ENCODE results near the gene CYSTM1. TPM values are rescaled to one million over a fixed set of nuclear protein-coding genes. Genes with fewer than 3 reads are reported as not detected.

The CYSTM1 gene
- total RNA-seq, 1 donor from 2014 or later = 3.1 TPM

DNA sequence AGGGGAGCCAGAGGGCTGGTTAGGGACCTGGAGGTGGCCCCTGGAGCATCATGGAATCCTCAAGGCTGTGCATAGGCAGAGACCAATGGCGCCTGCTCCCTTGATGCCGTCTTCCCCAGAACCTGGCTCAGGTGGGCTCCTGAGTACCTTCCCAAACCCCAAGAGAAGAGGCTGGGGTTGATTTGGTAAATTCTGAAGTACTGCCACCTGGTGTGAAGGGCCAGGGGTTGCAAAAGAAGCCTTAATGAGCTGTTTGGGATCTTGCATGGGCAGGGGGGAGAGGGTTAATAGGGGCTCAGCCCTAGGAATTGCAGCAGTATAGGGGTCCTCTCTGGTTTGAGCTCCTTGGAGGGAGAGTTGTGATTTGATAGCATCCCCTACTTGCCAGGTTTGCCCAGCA lies 52.1 kb downstream of the CYSTM1 start:
- Histone ChIP-seq H3K9me3 (ENCODE audit: control insufficient read depth in 3 of 3, low read length in 3 of 3) (no peaks in the 10 kb centered on the region), H3K4me3 (ENCODE audit: low read length in 3 of 3) (no peak overlapping the region), H3K4me1 (ENCODE audit: control insufficient read depth in 3 of 3, insufficient read depth in 3 of 3, low read length in 3 of 3) (peaks cover 51 to 64% (median 54%) of the 10 kb centered on the region in 3 donors), H3K27me3 (ENCODE audit: control insufficient read depth in 3 of 3, insufficient read depth in 3 of 3, low read length in 3 of 3) (no peaks in the 10 kb centered on the region), H3K9ac (ENCODE audit: low read depth in 1 of 3, low read length in 3 of 3) (peak overlapping the region in 2 of 3 donors; percentile 20 to 60), H3K27ac (ENCODE audit: low read depth, low read length) (peak overlapping the region; percentile 55), H3K36me3 (ENCODE audit: control insufficient read depth in 3 of 3, insufficient read depth in 3 of 3, low read length in 3 of 3) (no peaks in the 10 kb centered on the region)

DNA sequence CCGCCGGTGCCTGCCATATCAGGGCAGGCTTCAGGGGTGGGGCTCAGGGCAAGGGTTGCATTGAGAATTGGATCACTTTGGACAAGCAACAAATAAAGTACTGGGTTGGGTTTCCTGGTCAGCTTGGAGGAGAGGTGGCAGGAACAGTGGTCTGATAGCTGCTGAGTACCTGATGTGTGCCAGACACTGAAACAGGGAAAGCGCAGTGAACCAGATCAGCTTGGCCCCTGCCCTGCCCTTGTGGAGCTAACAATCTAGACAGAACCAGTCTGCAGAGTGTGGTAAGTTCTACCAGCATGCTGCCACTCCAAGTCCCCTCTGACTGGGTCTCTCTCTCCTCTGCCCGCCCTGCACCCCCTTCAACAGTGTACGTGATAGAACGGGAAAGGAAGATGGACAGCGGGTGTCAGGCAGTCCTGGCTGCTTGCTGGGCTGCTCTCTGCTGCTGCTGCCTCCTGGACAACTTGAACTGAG lies 53.4 kb downstream of the CYSTM1 start:
- Histone ChIP-seq H3K27ac (ENCODE audit: low read depth, low read length) (peak overlapping the region; percentile 41), H3K27me3 (ENCODE audit: control insufficient read depth in 3 of 3, insufficient read depth in 3 of 3, low read length in 3 of 3) (no peaks in the 10 kb centered on the region), H3K9ac (ENCODE audit: low read depth in 1 of 3, low read length in 3 of 3) (peak overlapping the region; percentile 17 to 69 (median 65)), H3K9me3 (ENCODE audit: control insufficient read depth in 3 of 3, low read length in 3 of 3) (no peaks in the 10 kb centered on the region), H3K4me3 (ENCODE audit: low read length in 3 of 3) (peak overlapping the region; percentile 16 to 23 (median 18)), H3K4me1 (ENCODE audit: control insufficient read depth in 3 of 3, insufficient read depth in 3 of 3, low read length in 3 of 3) (peaks cover 37 to 60% (median 41%) of the 10 kb centered on the region in 3 donors), H3K36me3 (ENCODE audit: control insufficient read depth in 3 of 3, insufficient read depth in 3 of 3, low read length in 3 of 3) (no peaks in the 10 kb centered on the region)

DNA sequence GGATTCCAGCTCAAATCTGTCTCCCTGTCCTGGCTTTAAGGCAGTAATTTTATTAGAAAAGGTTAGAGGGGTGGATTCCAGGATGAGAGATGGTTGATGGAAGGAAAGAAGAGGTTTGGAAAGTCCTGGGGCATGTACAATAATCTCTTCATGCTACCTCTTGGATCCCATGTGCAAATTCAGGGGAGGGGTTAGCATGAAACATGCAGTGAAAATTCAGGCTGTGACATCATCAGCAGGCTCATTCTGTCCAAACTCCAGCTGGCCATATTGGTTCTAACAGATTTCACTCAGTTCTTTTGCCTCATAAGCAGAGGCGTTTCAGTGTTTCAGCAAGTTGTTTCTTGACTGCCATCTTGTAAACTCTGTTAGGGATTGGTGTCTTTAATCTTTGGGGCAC lies 55.4 kb downstream of the CYSTM1 start:
- Histone ChIP-seq H3K4me1 (ENCODE audit: control insufficient read depth in 3 of 3, insufficient read depth in 3 of 3, low read length in 3 of 3) (peaks cover 28 to 46% (median 31%) of the 10 kb centered on the region in 3 donors), H3K9me3 (ENCODE audit: control insufficient read depth in 3 of 3, low read length in 3 of 3) (no peaks in the 10 kb centered on the region), H3K4me3 (ENCODE audit: low read length in 3 of 3) (no peak overlapping the region), H3K27ac (ENCODE audit: low read depth, low read length) (no peak overlapping the region), H3K36me3 (ENCODE audit: control insufficient read depth in 3 of 3, insufficient read depth in 3 of 3, low read length in 3 of 3) (no peaks in the 10 kb centered on the region), H3K27me3 (ENCODE audit: control insufficient read depth in 3 of 3, insufficient read depth in 3 of 3, low read length in 3 of 3) (no peaks in the 10 kb centered on the region), H3K9ac (ENCODE audit: low read depth in 1 of 3, low read length in 3 of 3) (no peak overlapping the region)

DNA sequence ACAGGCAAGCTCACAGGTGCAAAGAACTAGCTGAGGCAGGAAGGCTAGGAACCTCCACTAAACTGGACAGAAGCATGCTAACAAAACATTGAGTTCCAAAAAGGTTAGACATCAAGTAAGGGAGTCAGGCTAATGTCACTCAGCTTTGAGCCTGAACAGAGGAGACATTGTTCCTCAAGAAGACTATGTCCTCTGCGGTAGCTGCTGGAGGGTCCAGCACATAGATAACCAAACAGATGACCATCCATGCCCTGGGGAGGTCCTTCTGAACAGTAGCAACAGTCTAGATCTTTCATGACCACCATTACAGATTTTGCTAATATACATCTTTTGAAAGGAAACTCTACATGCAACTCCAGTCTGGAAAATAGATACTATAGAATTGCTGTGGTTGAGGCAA lies 57.7 kb downstream of the CYSTM1 start:
- Histone ChIP-seq H3K27ac (ENCODE audit: low read depth, low read length) (no peak overlapping the region), H3K36me3 (ENCODE audit: control insufficient read depth in 3 of 3, insufficient read depth in 3 of 3, low read length in 3 of 3) (no peaks in the 10 kb centered on the region), H3K27me3 (ENCODE audit: control insufficient read depth in 3 of 3, insufficient read depth in 3 of 3, low read length in 3 of 3) (no peaks in the 10 kb centered on the region), H3K9ac (ENCODE audit: low read depth in 1 of 3, low read length in 3 of 3) (no peak overlapping the region), H3K4me1 (ENCODE audit: control insufficient read depth in 3 of 3, insufficient read depth in 3 of 3, low read length in 3 of 3) (peaks cover 13 to 47% (median 34%) of the 10 kb centered on the region in 3 donors), H3K4me3 (ENCODE audit: low read length in 3 of 3) (no peak overlapping the region), H3K9me3 (ENCODE audit: control insufficient read depth in 3 of 3, low read length in 3 of 3) (no peaks in the 10 kb centered on the region)

DNA sequence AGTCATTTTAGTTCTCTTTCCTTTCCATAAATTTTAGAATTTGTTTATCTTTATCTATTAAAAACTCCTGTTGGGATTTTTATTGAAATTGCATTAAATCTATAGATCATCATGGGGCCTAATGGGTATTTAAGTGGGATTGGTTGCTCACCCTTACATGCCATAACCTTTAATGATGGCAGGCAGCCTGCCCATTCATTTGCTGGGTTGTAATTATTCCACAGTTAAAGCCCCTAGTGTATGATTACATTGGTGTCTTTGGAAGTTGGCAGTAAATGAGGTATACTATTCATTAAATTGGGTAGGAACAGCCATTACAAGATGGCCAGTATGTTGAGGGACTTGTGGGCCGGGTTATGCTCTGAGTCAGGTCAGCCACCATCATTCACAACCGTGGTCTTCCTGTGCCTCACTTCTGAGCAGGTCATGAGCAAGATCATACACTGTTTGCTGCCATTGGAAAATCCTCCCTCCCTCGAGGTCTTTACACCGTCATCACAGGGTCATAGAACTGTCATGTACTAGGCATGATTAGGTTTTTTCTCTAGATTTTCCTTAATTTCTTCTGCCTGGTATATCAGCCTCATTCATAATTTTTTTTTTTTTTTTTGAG lies 59.5 kb downstream of the CYSTM1 start:
- H3K4me1 ChIP-seq (ENCODE audit: control insufficient read depth in 3 of 3, insufficient read depth in 3 of 3, low read length in 3 of 3) = peaks cover 2 to 55% (median 37%) of the 10 kb centered on the region in 3 donors
- no peak overlapping the region for H3K27ac ChIP-seq (ENCODE audit: low read depth, low read length)
- no peak overlapping the region for H3K9ac ChIP-seq (ENCODE audit: low read depth in 1 of 3, low read length in 3 of 3)
- H3K27me3 ChIP-seq (ENCODE audit: control insufficient read depth in 3 of 3, insufficient read depth in 3 of 3, low read length in 3 of 3) = no peaks in the 10 kb centered on the region
- H3K36me3 ChIP-seq (ENCODE audit: control insufficient read depth in 3 of 3, insufficient read depth in 3 of 3, low read length in 3 of 3) = no peaks in the 10 kb centered on the region
- no peak overlapping the region for H3K4me3 ChIP-seq (ENCODE audit: low read length in 3 of 3)
- no peaks in the 10 kb centered on the region for H3K9me3 ChIP-seq (ENCODE audit: control insufficient read depth in 3 of 3, low read length in 3 of 3)

DNA sequence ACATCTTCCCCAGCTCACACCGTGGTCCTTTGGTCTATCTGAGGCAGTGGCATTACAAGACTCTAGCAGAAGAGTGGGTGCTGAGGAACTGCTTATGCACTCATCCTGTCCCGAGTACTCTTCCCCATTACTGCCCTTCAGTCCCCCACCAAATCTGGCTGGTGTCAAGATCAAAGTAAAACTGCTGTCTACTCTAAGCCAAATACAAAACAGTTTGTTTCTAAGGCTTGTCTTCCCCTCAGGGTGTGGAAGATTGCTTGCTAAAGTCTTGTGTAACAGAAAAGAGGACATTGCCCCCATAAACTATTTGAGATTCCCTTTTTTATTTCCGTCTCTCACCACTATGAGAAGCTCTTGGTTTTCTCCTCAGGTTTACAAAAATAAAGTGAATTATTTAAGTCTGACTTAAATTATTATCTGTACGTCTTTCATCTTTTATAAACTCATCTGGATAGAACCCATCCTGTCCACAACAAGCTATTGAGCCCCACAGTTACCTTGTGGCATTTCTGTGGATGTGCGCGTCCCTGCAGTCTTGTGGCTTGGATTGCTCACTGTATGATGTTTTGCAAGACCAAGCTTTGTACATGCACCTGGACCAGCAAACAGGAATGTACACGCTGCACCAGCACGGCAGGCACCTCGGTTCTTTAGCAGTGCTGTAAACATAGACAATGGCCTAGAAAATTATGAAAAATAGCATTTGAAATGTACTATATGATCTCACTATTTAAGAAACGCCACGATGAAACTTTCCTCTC lies 61.0 kb downstream of the CYSTM1 start:
- H3K9ac ChIP-seq (ENCODE audit: low read depth in 1 of 3, low read length in 3 of 3) = no peak overlapping the region
- no peak overlapping the region for H3K4me3 ChIP-seq (ENCODE audit: low read length in 3 of 3)
- H3K4me1 ChIP-seq (ENCODE audit: control insufficient read depth in 3 of 3, insufficient read depth in 3 of 3, low read length in 3 of 3) = peaks cover 16 to 70% (median 51%) of the 10 kb centered on the region in 3 donors
- no peaks in the 10 kb centered on the region for H3K36me3 ChIP-seq (ENCODE audit: control insufficient read depth in 3 of 3, insufficient read depth in 3 of 3, low read length in 3 of 3)
- no peaks in the 10 kb centered on the region for H3K9me3 ChIP-seq (ENCODE audit: control insufficient read depth in 3 of 3, low read length in 3 of 3)
- H3K27ac ChIP-seq (ENCODE audit: low read depth, low read length) = no peak overlapping the region
- no peaks in the 10 kb centered on the region for H3K27me3 ChIP-seq (ENCODE audit: control insufficient read depth in 3 of 3, insufficient read depth in 3 of 3, low read length in 3 of 3)

DNA sequence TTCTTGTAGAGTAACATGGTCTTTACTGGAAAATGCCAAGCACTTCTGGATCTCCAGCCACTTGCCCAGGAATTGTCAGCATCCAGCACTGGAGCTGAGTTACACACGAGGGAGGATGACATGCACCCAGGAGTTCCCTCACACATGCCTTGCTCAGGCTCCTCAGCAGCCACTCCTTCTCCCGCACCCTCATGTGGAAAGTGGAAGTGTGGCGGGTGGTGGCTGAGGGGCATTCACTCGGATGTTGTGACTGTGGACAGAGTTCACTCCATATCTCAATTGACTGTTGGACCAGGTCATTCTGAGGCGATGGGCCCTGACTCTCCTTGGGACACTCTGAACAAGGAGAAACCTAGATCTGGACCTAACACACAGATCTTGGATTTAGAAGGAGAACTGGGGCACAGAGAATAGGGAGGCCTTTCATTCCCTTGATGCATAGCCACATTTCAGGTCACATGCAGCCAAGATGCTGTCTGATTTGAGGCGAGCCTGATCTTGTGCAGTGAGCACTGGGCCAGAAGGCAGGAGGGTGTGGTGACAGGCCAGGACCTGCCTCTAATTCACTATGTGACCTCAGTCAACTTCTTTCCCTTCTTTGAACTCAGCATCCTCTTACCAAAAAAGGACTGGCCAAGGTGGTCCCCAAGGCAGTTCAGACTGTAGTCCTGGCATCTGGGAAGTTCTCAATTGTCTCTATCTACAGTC lies 62.1 kb downstream of the CYSTM1 start:
- H3K4me1 ChIP-seq (ENCODE audit: control insufficient read depth in 3 of 3, insufficient read depth in 3 of 3, low read length in 3 of 3) = peaks cover 26 to 74% (median 62%) of the 10 kb centered on the region in 3 donors
- H3K4me3 ChIP-seq (ENCODE audit: low read length in 3 of 3) = no peak overlapping the region
- peak overlapping the region in 1 of 3 donors; percentile 51 for H3K9ac ChIP-seq (ENCODE audit: low read depth in 1 of 3, low read length in 3 of 3)
- H3K9me3 ChIP-seq (ENCODE audit: control insufficient read depth in 3 of 3, low read length in 3 of 3) = no peaks in the 10 kb centered on the region
- H3K27ac ChIP-seq (ENCODE audit: low read depth, low read length) = no peak overlapping the region
- H3K27me3 ChIP-seq (ENCODE audit: control insufficient read depth in 3 of 3, insufficient read depth in 3 of 3, low read length in 3 of 3) = no peaks in the 10 kb centered on the region
- no peaks in the 10 kb centered on the region for H3K36me3 ChIP-seq (ENCODE audit: control insufficient read depth in 3 of 3, insufficient read depth in 3 of 3, low read length in 3 of 3)

DNA sequence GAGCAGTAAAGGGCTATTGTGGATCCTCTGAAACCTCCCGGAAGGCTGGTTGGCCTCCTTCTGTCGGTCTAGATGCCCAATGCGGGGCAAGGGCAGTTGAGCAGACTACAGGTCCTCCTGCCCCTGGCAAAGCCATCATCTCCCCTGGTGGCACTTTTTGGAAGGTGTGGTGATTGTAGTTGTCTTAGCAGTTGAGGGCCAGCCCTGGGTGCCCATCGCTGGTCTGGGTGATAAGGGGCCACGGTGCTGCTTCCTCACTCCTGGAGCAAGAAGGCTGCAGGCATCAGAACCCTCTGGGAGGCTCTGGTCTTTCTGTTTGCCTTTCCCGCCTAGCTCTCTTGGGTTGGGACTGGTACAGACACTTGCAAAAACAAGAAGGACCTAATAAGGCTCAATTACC lies 63.8 kb downstream of the CYSTM1 start:
- Histone ChIP-seq H3K4me3 (ENCODE audit: low read length in 3 of 3) (no peak overlapping the region), H3K9ac (ENCODE audit: low read depth in 1 of 3, low read length in 3 of 3) (no peak overlapping the region), H3K27me3 (ENCODE audit: control insufficient read depth in 3 of 3, insufficient read depth in 3 of 3, low read length in 3 of 3) (no peaks in the 10 kb centered on the region), H3K9me3 (ENCODE audit: control insufficient read depth in 3 of 3, low read length in 3 of 3) (no peaks in the 10 kb centered on the region), H3K27ac (ENCODE audit: low read depth, low read length) (no peak overlapping the region), H3K4me1 (ENCODE audit: control insufficient read depth in 3 of 3, insufficient read depth in 3 of 3, low read length in 3 of 3) (peaks cover 43 to 80% (median 79%) of the 10 kb centered on the region in 3 donors), H3K36me3 (ENCODE audit: control insufficient read depth in 3 of 3, insufficient read depth in 3 of 3, low read length in 3 of 3) (peaks cover 2 to 8% (median 6%) of the 10 kb centered on the region in 3 donors)

DNA sequence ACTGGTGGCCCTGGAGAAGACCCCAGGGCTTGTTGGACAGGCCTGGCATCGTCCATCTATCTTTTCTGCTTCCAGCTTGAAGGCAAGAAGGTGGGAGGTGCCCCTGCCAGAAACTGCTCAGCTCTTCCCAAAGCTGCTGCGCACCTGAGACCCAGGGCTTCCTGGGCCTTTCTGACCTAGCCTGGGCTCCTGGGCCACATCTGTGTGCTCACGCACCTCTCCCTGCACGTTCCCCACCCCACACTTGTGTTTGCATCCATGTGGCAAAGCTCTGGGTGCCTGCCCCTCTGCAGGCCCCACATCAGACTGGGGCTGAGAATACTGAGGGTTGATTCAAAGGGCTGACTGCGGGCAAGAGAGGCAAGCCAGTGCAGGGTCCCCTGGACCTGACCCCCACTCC lies 64.5 kb downstream of the CYSTM1 start:
- Histone ChIP-seq H3K9ac (ENCODE audit: low read depth in 1 of 3, low read length in 3 of 3) (no peak overlapping the region), H3K27me3 (ENCODE audit: control insufficient read depth in 3 of 3, insufficient read depth in 3 of 3, low read length in 3 of 3) (no peaks in the 10 kb centered on the region), H3K27ac (ENCODE audit: low read depth, low read length) (no peak overlapping the region), H3K4me3 (ENCODE audit: low read length in 3 of 3) (no peak overlapping the region), H3K36me3 (ENCODE audit: control insufficient read depth in 3 of 3, insufficient read depth in 3 of 3, low read length in 3 of 3) (peaks cover 4 to 10% (median 8%) of the 10 kb centered on the region in 3 donors), H3K4me1 (ENCODE audit: control insufficient read depth in 3 of 3, insufficient read depth in 3 of 3, low read length in 3 of 3) (peaks cover 46 to 86% (median 86%) of the 10 kb centered on the region in 3 donors), H3K9me3 (ENCODE audit: control insufficient read depth in 3 of 3, low read length in 3 of 3) (no peaks in the 10 kb centered on the region)

Data from skeletal muscle tissue (tissue), 4 donors.